B cell (primary cell): ENCODE results near the gene GNG3. TPM values are rescaled to one million over a fixed set of nuclear protein-coding genes. Genes with fewer than 3 reads are reported as not detected.
A peak's percentile ranks its signal among the peaks of the same experiment; 100 is the strongest.

Source experiments
- ATAC-seq: fragments of 200-7000 bp; cut with Tn5 transposase; one replicate; pipeline ENCODE4 v1.10.0; 2021; ENCODE audit warnings: low read depth, mild to moderate bottlenecking, moderate number of reproducible peaks, moderate library complexity
- CTCF ChIA-PET: fragments of 350-600 bp; sonication (Branson Sonifier 250); formaldehyde crosslinking; loops from one replicate; lab custom pipeline; 2021; ENCODE audit warnings: antibody characterized with exemption, inconsistent platforms; lab: Charles Lee
- POLR2A ChIA-PET: fragments of 350-600 bp; sonication (Branson Sonifier 250); formaldehyde crosslinking; loops from one replicate; lab custom pipeline; 2021; ENCODE audit warnings: antibody characterized with exemption; lab: Charles Lee
- DNase-seq: peaks from one replicate; pipeline ENCODE4 v3.0.0; 2013
- H2AFZ ChIP-seq: 2 replicates; pipeline ENCODE4 v1.6.1; 2012; ENCODE audit warnings: mild to moderate bottlenecking, low read depth, low read length; ENCODE audit not compliant: insufficient read depth, poor library complexity, severe bottlenecking
- H3K27ac ChIP-seq, 2 donors: 1 replicate in 1 of 2; 2 replicates in 1 of 2; pipeline ENCODE4 v1.5.1; 2012 to 2013; ENCODE audit warnings: low read length in 2 of 2, mild to moderate bottlenecking in 2 of 2, moderate library complexity in 1 of 2
- H3K27me3 ChIP-seq, 4 experiments: fragments of 200-600 bp in 1 of 4; sonication (generic) in 1 of 4; replicated peaks in 1 of 4; 1 replicate in 2 of 4; 2 replicates in 2 of 4; pipeline versions ENCODE4 v1.6.1 to v1.7.0; 2013 to 2016; ENCODE audit warnings: low read length in 3 of 4, mild to moderate bottlenecking in 2 of 4, mixed read lengths in 1 of 4, moderate library complexity in 1 of 4; ENCODE audit not compliant: insufficient read depth in 4 of 4, control insufficient read depth in 3 of 4; ENCODE audit errors: control extremely low read depth in 1 of 4
- H3K36me3 ChIP-seq, 2 experiments: replicated peaks in 1 of 2; 1 replicate in 1 of 2; 2 replicates in 1 of 2; pipeline versions ENCODE4 v1.6.1 to v1.7.1; 2013; ENCODE audit warnings: low read length in 1 of 2; ENCODE audit not compliant: insufficient read depth in 2 of 2, control insufficient read depth in 1 of 2; ENCODE audit errors: control extremely low read depth in 1 of 2, extremely low read depth in 1 of 2
- H3K4me1 ChIP-seq, 2 donors: fragments of 200-600 bp in 1 of 2; sonication (generic) in 1 of 2; 1 replicate in 1 of 2; 2 replicates in 1 of 2; pipeline versions ENCODE4 v1.5.1 to v1.6.1; 2013 to 2017; ENCODE audit warnings: low read length in 2 of 2; ENCODE audit not compliant: control insufficient read depth in 2 of 2, insufficient read depth in 2 of 2
- H3K4me2 ChIP-seq: replicated peaks from 2 replicates; pipeline ENCODE3; 2012; ENCODE audit warnings: mild to moderate bottlenecking, low read depth, low read length; ENCODE audit not compliant: poor library complexity, severe bottlenecking
- H3K4me3 ChIP-seq, 5 experiments: fragments of 200-600 bp in 1 of 5; sonication (generic) in 1 of 5; 1 replicate in 3 of 5; 2 replicates in 2 of 5; pipeline versions ENCODE4 v1.5.1 to v1.7.0; 2011 to 2016; ENCODE audit warnings: low read length in 4 of 5, mild to moderate bottlenecking in 4 of 5, low read depth in 2 of 5, control low read depth in 1 of 5, moderate library complexity in 1 of 5; ENCODE audit not compliant: insufficient read depth in 1 of 5; ENCODE audit errors: control extremely low read depth in 1 of 5, extremely low read depth in 1 of 5
- H3K79me2 ChIP-seq: fragments of 200-600 bp; sonication (generic); one replicate; pipeline ENCODE4 v1.6.0; 2016; ENCODE audit warnings: low read length; ENCODE audit not compliant: control insufficient read depth, insufficient read depth
- H3K9ac ChIP-seq: fragments of 200-600 bp; sonication (generic); 2 replicates; pipeline ENCODE4 v1.6.1; 2017; ENCODE audit warnings: mild to moderate bottlenecking, low read length, moderate library complexity
- H3K9me3 ChIP-seq, 3 donors: one replicate each; pipeline versions ENCODE4 v1.6.1 to v1.7.1; 2013; ENCODE audit warnings: low read length in 2 of 3; ENCODE audit not compliant: control insufficient read depth in 2 of 3, insufficient read depth in 1 of 3; ENCODE audit errors: control extremely low read depth in 1 of 3
- H4K20me1 ChIP-seq: 2 replicates; pipeline ENCODE4 v1.6.0; 2012; ENCODE audit warnings: mild to moderate bottlenecking, low read length; ENCODE audit not compliant: insufficient read depth, control insufficient read depth, poor library complexity, severe bottlenecking
- H3K27ac Mint-ChIP-seq: one replicate; pipeline ENCODE4 v1.8.0; 2021; ENCODE audit warnings: mixed read lengths
- H3K27me3 Mint-ChIP-seq: one replicate; pipeline ENCODE4 v1.8.0; 2021; ENCODE audit warnings: mixed read lengths
- H3K4me1 Mint-ChIP-seq: one replicate; pipeline ENCODE4 v1.8.0; 2021; ENCODE audit warnings: mixed read lengths
- H3K4me3 Mint-ChIP-seq: one replicate; pipeline ENCODE4 v1.8.0; 2021; ENCODE audit warnings: mixed read lengths
- H3K9me3 Mint-ChIP-seq: one replicate; pipeline ENCODE4 v1.8.0; 2022; ENCODE audit warnings: mixed read lengths; ENCODE audit not compliant: insufficient read depth
- CTCF ChIP-seq: fragments of 200-600 bp; IDR thresholded peaks from one replicate; pipeline ENCODE4 v1.8.0; 2022; ENCODE audit warnings: antibody characterized with exemption, mild to moderate bottlenecking
- EZH2 ChIP-seq: IDR thresholded peaks from 2 replicates; pipeline ENCODE4 v1.6.1; 2012; ENCODE audit warnings: borderline replicate concordance, low read depth, mild to moderate bottlenecking, moderate library complexity, low read length; ENCODE audit not compliant: insufficient read depth, poor library complexity, severe bottlenecking
- WGBS: methylation state at CpG from one replicate; pipeline ENCODE4 v1.1.5; 2013; ENCODE audit warnings: missing lambda C conversion rate; ENCODE audit not compliant: insufficient coverage; 5-methylcytosine and 5-hydroxymethylcytosine counted together
- intact Hi-C: fragments of 100-400 bp; cut with micrococcal nuclease; formaldehyde crosslinking; loops from one replicate; pipeline ENCODE4 v1.10.0; 2022
- polyA plus RNA-seq: library from polyadenylated mRNA; depleted of rRNA; stranded (reverse); fragments of >200 nt; gene quantifications from 2 replicates; pipeline ENCODE4 v1.2.3, GENCODE V29; 2012
- total RNA-seq, 2 donors: library from RNA; stranded (reverse); fragments of 120-200 nt in 1 of 2; gene quantifications; 1 replicate in 1 of 2; 2 replicates in 1 of 2; pipeline versions ENCODE4 v1.2.3 to v1.2.4, GENCODE V29; 2013 to 2022

GNG3 gene
- total and polyA plus RNA-seq, 2 donors (not counting 1 experiment from before 2014, with no cell fraction given): 2.1 to 5.5 TPM

- no peak overlapping the region for H3K27ac ChIP-seq
- peak overlapping the region; percentile 95 for H3K4me2 ChIP-seq
- no peak for DNase-seq
- ChIA-PET CTCF (interaction anchor here (0.7 to 3.3 kb wide), 8 partner anchors 12 to 174 kb away, joined by 3 to 13 read pairs (median 4); partner anchors contain the start of genes HNRNPUL2, SLC3A2 and TTC9C), POLR2A (interaction anchor here (0.6 to 6.5 kb wide), 12 partner anchors 21 to 174 kb away, joined by 3 to 66 read pairs (median 4); partner anchors contain the start of genes B3GAT3, C11orf98, CSKMT and HNRNPUL2)
- Mint-ChIP-seq H3K27ac (peak overlapping the region; percentile 82), H3K9me3 (no peaks in the 10 kb centered on the region), H3K4me3 (peak overlapping the region; percentile 92), H3K4me1 (peaks cover 51% of the 10 kb centered on the region), H3K27me3 (no peaks in the 10 kb centered on the region)
- H3K9me3 ChIP-seq: no peaks in the 10 kb centered on the region
- H3K4me3 ChIP-seq: peak overlapping the region in 4 of 5 experiments; percentile 65 to 86 (median 68)
- ATAC-seq: no peak
- intact Hi-C loops: loop anchor here (1.0 to 5.0 kb wide), 6 partner anchors 42 to 174 kb away; partner anchors contain the start of genes C11orf98, CSKMT, EEF1G and ROM1
- H2AFZ ChIP-seq: peak overlapping the region; percentile 86
- WGBS: 94% methylated on average over 7 of the region's 8 CpGs
- peaks cover 25% of the 10 kb centered on the region for H3K79me2 ChIP-seq
- peak overlapping the region; percentile 83 for H3K9ac ChIP-seq
- TF ChIP-seq EZH2: no peak
- TF ChIP-seq CTCF: no peak
- H4K20me1 ChIP-seq: no peaks in the 10 kb centered on the region
- H3K4me1 ChIP-seq: peaks cover 39 to 50% of the 10 kb centered on the region in 2 donors
- no peaks in the 10 kb centered on the region for H3K27me3 ChIP-seq
- H3K36me3 ChIP-seq: peaks cover 0 to 13% of the 10 kb centered on the region in 2 experiments
Observed at GRCh38 chr11:62706850-62707247, 627 bp upstream of the GNG3 start.

- H3K4me1 Mint-ChIP-seq: peaks cover 61% of the 10 kb centered on the region
Observed at GRCh38 chr11:62708392-62708791, 916 bp downstream of the GNG3 start.

More at GRCh38 chr11:62708392-62708791, 916 bp downstream of the GNG3 start:
- ChIA-PET POLR2A (interaction anchor here (0.5 to 6.5 kb wide), 11 partner anchors 19 to 320 kb away, joined by 3 to 66 read pairs (median 11); partner anchors contain the start of genes B3GAT3, C11orf98, CSKMT and HNRNPUL2), CTCF (interaction anchor here (0.8 to 1.4 kb wide), 6 partner anchors 11 to 78 kb away, joined by 3 to 5 read pairs (median 3); partner anchors contain the start of genes HNRNPUL2 and UQCC3)
- Histone ChIP-seq H3K4me1 (peaks cover 39 to 52% of the 10 kb centered on the region in 2 donors), H3K9me3 (no peaks in the 10 kb centered on the region), H3K79me2 (peaks cover 25% of the 10 kb centered on the region), H3K36me3 (peaks cover 0 to 23% of the 10 kb centered on the region in 2 experiments), H3K4me2 (peak overlapping the region; percentile 95), H4K20me1 (no peaks in the 10 kb centered on the region), H2AFZ (peak overlapping the region; percentile 99), H3K27ac (peak overlapping the region; percentile 90 to 93), H3K27me3 (no peaks in the 10 kb centered on the region), H3K9ac (peak overlapping the region; percentile 89), H3K4me3 (peak overlapping the region in 4 of 5 experiments; percentile 66 to 91 (median 81))
- peak overlapping the region; percentile 95 for H3K27ac Mint-ChIP-seq
- intact Hi-C loops: loop anchor here (2.0 to 5.0 kb wide), 5 partner anchors 78 to 149 kb away; partner anchors contain the start of genes EEF1G, TMEM179B and TUT1
- no peak for TF ChIP-seq EZH2
- no peak for TF ChIP-seq CTCF
- ATAC-seq (no peak), DNase-seq (no peak)
- 96% methylated on average over 5 of the region's 5 CpGs for WGBS
- peak overlapping the region; percentile 92 for H3K4me3 Mint-ChIP-seq
- H3K9me3 Mint-ChIP-seq: no peaks in the 10 kb centered on the region
- no peaks in the 10 kb centered on the region for H3K27me3 Mint-ChIP-seq
